Heart left ventricle (tissue), 16 donors: ENCODE data around the gene HTT. TPM values are rescaled to one million over a fixed set of nuclear protein-coding genes. Genes with fewer than 3 reads are reported as not detected.

Source experiments
- ATAC-seq, 4 donors: fragments of 200-7000 bp; cut with Tn5 transposase; one replicate each; pipeline ENCODE4 v1.9.1; 2020 to 2022; ENCODE audit warnings: moderate library complexity in 4 of 4, mild to moderate bottlenecking in 3 of 4, moderate number of reproducible peaks in 1 of 4
- DNase-seq, 5 donors: peaks; one replicate each; pipeline ENCODE4 v3.0.0-alpha.2; 2020
- H3K27ac ChIP-seq, 12 donors: fragments of 200-600 bp; sonication (generic) in 4 of 12; one replicate each; pipeline versions ENCODE4 v1.5.0 to v1.8.0; 2016 to 2022; ENCODE audit warnings: mild to moderate bottlenecking in 2 of 12
- H3K27me3 ChIP-seq, 9 donors: fragments of 200-600 bp; sonication (generic) in 2 of 9; one replicate each; pipeline versions ENCODE4 v1.5.1 to v1.8.0; 2016 to 2022; ENCODE audit warnings: mild to moderate bottlenecking in 3 of 9
- H3K36me3 ChIP-seq, 9 donors: fragments of 200-600 bp; sonication (generic) in 2 of 9; one replicate each; pipeline versions ENCODE4 v1.5.0 to v1.8.0; 2018 to 2022; ENCODE audit warnings: mild to moderate bottlenecking in 2 of 9
- H3K4me1 ChIP-seq, 12 donors: fragments of 200-600 bp; sonication (generic) in 4 of 12; one replicate each; pipeline versions ENCODE4 v1.5.0 to v1.8.0; 2016 to 2022; ENCODE audit warnings: mild to moderate bottlenecking in 3 of 12
- H3K4me3 ChIP-seq, 12 donors: fragments of 200-600 bp; sonication (generic) in 4 of 12; one replicate each; pipeline versions ENCODE4 v1.5.0 to v1.8.0; 2017 to 2022; ENCODE audit warnings: mild to moderate bottlenecking in 9 of 12, moderate library complexity in 4 of 12
- H3K9me3 ChIP-seq, 12 donors: fragments of 200-600 bp; sonication (generic) in 4 of 12; one replicate each; pipeline versions ENCODE4 v1.5.0 to v1.8.0; 2016 to 2022; ENCODE audit warnings: mild to moderate bottlenecking in 1 of 12
- POLR2A ChIP-seq, 2 donors: fragments of 450-650 bp; IDR thresholded peaks; one replicate each; pipeline ENCODE4 v1.6.1; 2017; ENCODE audit warnings: antibody characterized with exemption in 2 of 2, mild to moderate bottlenecking in 2 of 2, moderate library complexity in 2 of 2
- WGBS, 4 donors: extraction: QIAGEN DNeasy Blood & Tissue Kit in 2 of 4; methylation state at CpG; one replicate each; pipeline versions ENCODE4 v1.1.5 to v1.1.7; 2013 to 2018; 5-methylcytosine and 5-hydroxymethylcytosine counted together
- intact Hi-C, 10 donors: fragments of 100-400 bp; cut with DNase I; formaldehyde crosslinking; loops; one replicate each; pipeline versions ENCODE4 v1.11.1 to v1.14.2; 2022
- polyA plus RNA-seq, 2 donors: library from polyadenylated mRNA; stranded (reverse); fragments of 200-250 nt; gene quantifications; one replicate each; pipeline ENCODE4 v1.2.3, GENCODE V29; 2013
- total RNA-seq, 9 donors: library from RNA; depleted of rRNA in 2 of 9; stranded (reverse); fragments of >200 nt in 2 of 9; fragmentation: NEBNext Ultra II Directional in 3 of 9; extraction: Animal tissue kit (Norgen Biotek cat#: 25700) in 3 of 9; gene quantifications; one replicate each; pipeline versions ENCODE4 v1.1.0 to v1.2.4, GENCODE V29; 2016 to 2023
- TF ChIP-seq, protein P1 (sequence below), 12 donors: fragments of 200-600 bp; sonication (generic) in 4 of 12; IDR thresholded peaks; one replicate each; pipeline versions ENCODE4 v1.5.0 to v1.8.0; 2018 to 2022; ENCODE audit warnings: antibody characterized with exemption in 12 of 12, mild to moderate bottlenecking in 5 of 12
- donor health status: ischemic (EF 13 %, LVEDD 7.1; RV severe dilation, severe dysfunction).
- donor health status: healthy with polysubstance abuse.
- donor health status: DM: no; HTN: yes; CAD: no.
- donor health status: DM: no; HTN: no; CAD: no.
- donor health status: ischemic (EF 25% LVEDD 6.9; RV normal size, moderate dysfunction).
- donor health status: ischemic (EF 25% LVEDD 5.7; RV mildly dilated, moderate dysfunction).
- donor health status: healthy.
- donor health status: DM: yes; HTN: yes; CAD: no.
- donor health status: ischemic (EF 35%, LVEDD 5.7; RV mildly dilated, moderate dysfunction).
- donor health status: nonischemic (EF 11% LVEDD 7.7; RV severe dilation, severe dysfunction).
- donor health status: DM: yes; HTN: yes; CAD: no.
- donor health status: PGD.
- donor health status: ischemic (EF 29% LVEDD 5.4; RV normal size, mild dysfunction).
- donor health status: nonischemic (EF 23%, LVEDD 6.1; RV moderate dilation, normal function).

Gene HTT
- total and polyA plus RNA-seq, 11 donors = 13.9 to 122 (median 25.1) TPM

DNA sequence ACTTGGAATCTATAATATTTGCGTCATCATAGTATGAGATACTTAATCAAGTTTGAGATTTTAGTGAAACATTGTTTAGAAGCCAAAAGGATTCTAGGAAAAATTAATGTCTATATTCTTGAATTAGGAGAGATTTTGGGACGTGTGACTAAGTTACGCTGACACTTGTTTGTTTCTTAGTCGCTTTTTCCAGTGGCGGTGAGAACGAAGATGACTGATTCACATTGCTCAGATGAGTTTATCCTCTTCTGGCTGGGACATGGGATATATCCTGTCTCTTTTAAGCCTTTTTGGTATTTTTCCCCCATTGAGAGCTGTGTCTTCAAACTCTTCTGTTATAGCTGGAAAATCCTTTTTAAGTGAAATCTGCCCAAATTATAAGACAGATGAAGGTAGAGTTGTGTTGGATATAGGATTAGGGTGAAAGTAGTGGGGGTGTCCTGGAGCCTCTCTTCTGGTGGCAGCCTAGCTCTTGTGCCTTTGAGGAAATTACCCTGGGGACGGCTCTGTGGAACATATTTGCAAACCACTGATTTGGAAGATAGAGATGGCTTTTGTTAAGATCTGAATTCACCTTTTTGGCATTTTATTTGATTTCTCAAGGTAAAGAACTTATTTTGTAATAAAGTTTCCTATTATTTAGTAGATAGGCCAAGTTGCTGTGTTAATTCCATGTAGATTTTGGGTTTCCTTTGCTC is 49.7 kb downstream of the HTT start:
- no peak for ATAC-seq
- peaks cover 0 to 37% (median 22%) of the 10 kb centered on the region in 12 donors for H3K4me1 ChIP-seq
- no peak for DNase-seq
- no peak for TF ChIP-seq POLR2A (IDR thresholded peaks at IDR 0.05)
- TF ChIP-seq, protein P1, sequence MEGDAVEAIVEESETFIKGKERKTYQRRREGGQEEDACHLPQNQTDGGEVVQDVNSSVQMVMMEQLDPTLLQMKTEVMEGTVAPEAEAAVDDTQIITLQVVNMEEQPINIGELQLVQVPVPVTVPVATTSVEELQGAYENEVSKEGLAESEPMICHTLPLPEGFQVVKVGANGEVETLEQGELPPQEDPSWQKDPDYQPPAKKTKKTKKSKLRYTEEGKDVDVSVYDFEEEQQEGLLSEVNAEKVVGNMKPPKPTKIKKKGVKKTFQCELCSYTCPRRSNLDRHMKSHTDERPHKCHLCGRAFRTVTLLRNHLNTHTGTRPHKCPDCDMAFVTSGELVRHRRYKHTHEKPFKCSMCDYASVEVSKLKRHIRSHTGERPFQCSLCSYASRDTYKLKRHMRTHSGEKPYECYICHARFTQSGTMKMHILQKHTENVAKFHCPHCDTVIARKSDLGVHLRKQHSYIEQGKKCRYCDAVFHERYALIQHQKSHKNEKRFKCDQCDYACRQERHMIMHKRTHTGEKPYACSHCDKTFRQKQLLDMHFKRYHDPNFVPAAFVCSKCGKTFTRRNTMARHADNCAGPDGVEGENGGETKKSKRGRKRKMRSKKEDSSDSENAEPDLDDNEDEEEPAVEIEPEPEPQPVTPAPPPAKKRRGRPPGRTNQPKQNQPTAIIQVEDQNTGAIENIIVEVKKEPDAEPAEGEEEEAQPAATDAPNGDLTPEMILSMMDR (IDR thresholded peaks at IDR 0.05) = no peak
- WGBS, 4 donors = 90 to 94% (median 92%) methylated on average over 7 of the region's 7 CpGs
- intact Hi-C loops = no loop called here
- no peaks in the 10 kb centered on the region for H3K27me3 ChIP-seq
- H3K4me3 ChIP-seq = no peak overlapping the region
- peaks cover 0 to 84% (median 72%) of the 10 kb centered on the region in 9 donors for H3K36me3 ChIP-seq
- H3K27ac ChIP-seq = peak overlapping the region in 2 of 12 donors; percentile 69 to 78
- no peaks in the 10 kb centered on the region for H3K9me3 ChIP-seq

DNA sequence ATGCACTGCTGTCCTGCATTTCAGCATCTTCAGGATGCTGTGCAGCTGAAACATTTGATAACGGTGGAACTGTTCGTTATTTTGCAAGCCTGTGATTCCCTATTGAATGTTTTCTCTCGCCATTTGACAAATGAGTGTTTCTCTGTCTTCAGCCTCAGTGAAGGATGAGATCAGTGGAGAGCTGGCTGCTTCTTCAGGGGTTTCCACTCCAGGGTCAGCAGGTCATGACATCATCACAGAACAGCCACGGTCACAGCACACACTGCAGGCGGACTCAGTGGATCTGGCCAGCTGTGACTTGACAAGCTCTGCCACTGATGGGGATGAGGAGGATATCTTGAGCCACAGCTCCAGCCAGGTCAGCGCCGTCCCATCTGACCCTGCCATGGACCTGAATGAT is 52.6 kb downstream of the HTT start:
- DNase-seq (no peak), ATAC-seq (no peak)
- Histone ChIP-seq H3K27me3 (no peaks in the 10 kb centered on the region), H3K4me1 (peaks cover 0 to 27% (median 14%) of the 10 kb centered on the region in 12 donors), H3K4me3 (no peak overlapping the region), H3K9me3 (no peaks in the 10 kb centered on the region), H3K27ac (no peak overlapping the region), H3K36me3 (peaks cover 0 to 84% (median 75%) of the 10 kb centered on the region in 9 donors)
- TF ChIP-seq POLR2A (IDR thresholded peaks at IDR 0.05) = no peak
- TF ChIP-seq, protein P1 (IDR thresholded peaks at IDR 0.05) = no peak
- WGBS, 4 donors = 81 to 96% (median 90%) methylated on average over 7 of the region's 7 CpGs
- intact Hi-C loops = no loop called here

DNA sequence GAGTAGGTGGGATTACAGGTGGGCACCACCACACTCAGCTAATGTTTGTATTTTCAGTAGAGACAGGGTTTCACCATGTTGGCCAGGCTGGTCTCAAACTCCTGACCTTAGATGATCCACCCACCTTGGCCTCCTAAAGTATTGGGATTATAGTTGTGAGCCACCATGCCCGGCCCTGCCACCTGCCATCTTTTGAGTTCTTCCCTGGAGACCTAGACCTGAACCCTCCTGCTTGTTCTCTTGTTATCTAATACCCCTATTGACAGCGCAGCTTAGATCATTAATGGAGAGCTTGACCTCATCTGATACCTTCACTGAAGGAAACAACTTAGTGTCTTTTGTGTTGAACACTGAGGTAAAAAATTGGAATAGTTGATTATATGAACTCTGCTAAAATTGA is 53.6 kb downstream of the HTT start:
- DNase-seq (no peak), ATAC-seq (no peak)
- Histone ChIP-seq H3K9me3 (no peaks in the 10 kb centered on the region), H3K4me3 (no peak overlapping the region), H3K36me3 (peaks cover 0 to 86% (median 77%) of the 10 kb centered on the region in 9 donors), H3K27ac (no peak overlapping the region), H3K4me1 (peaks cover 0 to 17% (median 7%) of the 10 kb centered on the region in 12 donors), H3K27me3 (no peaks in the 10 kb centered on the region)
- 87 to 99% (median 94%) methylated on average over 2 of the region's 2 CpGs for WGBS, 4 donors
- intact Hi-C loops = no loop called here
- TF ChIP-seq, protein P1 (IDR thresholded peaks at IDR 0.05) = no peak
- TF ChIP-seq POLR2A (IDR thresholded peaks at IDR 0.05) = no peak

DNA sequence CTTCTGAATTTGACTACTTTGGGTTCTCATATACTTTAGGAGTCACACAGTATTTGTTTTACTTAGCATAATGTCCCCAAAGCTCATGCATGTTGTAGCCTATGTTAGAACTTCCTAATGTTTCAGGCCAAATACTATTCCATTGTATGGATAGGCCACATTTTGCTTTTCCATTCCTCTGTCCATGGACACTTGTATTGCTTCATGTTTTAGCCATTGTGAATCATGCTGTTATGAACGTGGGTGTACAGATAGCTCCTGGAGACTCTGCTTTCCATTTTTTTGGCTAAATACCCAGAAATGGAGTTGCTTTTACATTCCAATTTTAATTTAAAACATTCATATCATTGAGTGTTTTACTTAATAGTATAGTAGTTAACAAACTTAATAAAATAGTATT is 54.5 kb downstream of the HTT start:
- no peak overlapping the region for H3K27ac ChIP-seq
- H3K4me3 ChIP-seq = no peak overlapping the region
- ATAC-seq (no peak), DNase-seq (no peak)
- peaks cover 0 to 8% (median 0%) of the 10 kb centered on the region in 12 donors for H3K4me1 ChIP-seq
- H3K9me3 ChIP-seq = no peaks in the 10 kb centered on the region
- TF ChIP-seq, protein P1 (IDR thresholded peaks at IDR 0.05) = no peak
- no peak for TF ChIP-seq POLR2A (IDR thresholded peaks at IDR 0.05)
- H3K27me3 ChIP-seq = no peaks in the 10 kb centered on the region
- intact Hi-C loops = no loop called here
- WGBS, 4 donors = 72 to 92% (median 88%) methylated on average over 1 of the region's 1 CpG
- peaks cover 0 to 95% (median 86%) of the 10 kb centered on the region in 9 donors for H3K36me3 ChIP-seq
